ENCODE results near the gene CES2.

The CES2 gene, protein sequence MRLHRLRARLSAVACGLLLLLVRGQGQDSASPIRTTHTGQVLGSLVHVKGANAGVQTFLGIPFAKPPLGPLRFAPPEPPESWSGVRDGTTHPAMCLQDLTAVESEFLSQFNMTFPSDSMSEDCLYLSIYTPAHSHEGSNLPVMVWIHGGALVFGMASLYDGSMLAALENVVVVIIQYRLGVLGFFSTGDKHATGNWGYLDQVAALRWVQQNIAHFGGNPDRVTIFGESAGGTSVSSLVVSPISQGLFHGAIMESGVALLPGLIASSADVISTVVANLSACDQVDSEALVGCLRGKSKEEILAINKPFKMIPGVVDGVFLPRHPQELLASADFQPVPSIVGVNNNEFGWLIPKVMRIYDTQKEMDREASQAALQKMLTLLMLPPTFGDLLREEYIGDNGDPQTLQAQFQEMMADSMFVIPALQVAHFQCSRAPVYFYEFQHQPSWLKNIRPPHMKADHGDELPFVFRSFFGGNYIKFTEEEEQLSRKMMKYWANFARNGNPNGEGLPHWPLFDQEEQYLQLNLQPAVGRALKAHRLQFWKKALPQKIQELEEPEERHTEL

DNA sequence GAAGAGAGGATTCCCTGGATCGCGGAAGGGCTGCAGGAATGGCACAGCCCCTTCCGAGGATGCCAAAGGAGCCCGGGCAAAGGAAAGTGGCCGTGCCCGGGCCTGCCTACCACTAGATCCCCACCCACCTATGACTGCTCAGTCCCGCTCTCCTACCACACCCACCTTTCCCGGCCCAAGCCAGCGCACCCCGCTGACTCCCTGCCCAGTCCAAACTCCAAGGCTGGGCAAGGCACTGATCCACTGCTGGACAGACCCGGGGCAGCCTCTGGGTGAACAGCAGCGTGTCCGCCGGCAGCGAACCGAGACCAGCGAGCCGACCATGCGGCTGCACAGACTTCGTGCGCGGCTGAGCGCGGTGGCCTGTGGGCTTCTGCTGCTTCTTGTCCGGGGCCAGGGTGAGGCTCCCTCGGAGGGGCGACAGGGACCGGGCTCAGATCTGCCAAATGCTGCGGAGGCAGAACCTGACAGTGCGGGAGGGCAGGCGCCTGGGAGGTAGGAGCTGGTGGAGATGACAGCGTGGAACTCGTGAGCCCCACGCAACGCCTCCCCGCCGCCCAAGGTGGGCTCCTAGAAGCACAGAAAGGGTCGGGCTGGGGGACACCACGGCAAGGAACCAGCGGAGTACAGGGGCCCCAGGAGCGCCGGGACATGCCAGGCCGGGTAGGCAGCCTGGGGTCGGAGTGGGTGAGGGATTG is at the start of gene CES2:
CES2 (plus strand) TSS at position 203 of the 698 bp plus-strand sequence; CDS start at position 323, 120 bp downstream.
- TF ChIP-seq, protein P1, sequence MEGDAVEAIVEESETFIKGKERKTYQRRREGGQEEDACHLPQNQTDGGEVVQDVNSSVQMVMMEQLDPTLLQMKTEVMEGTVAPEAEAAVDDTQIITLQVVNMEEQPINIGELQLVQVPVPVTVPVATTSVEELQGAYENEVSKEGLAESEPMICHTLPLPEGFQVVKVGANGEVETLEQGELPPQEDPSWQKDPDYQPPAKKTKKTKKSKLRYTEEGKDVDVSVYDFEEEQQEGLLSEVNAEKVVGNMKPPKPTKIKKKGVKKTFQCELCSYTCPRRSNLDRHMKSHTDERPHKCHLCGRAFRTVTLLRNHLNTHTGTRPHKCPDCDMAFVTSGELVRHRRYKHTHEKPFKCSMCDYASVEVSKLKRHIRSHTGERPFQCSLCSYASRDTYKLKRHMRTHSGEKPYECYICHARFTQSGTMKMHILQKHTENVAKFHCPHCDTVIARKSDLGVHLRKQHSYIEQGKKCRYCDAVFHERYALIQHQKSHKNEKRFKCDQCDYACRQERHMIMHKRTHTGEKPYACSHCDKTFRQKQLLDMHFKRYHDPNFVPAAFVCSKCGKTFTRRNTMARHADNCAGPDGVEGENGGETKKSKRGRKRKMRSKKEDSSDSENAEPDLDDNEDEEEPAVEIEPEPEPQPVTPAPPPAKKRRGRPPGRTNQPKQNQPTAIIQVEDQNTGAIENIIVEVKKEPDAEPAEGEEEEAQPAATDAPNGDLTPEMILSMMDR (IDR thresholded peaks at IDR 0.05; ENCODE audit: insufficient read depth, low read length, poor library complexity, severe bottlenecking) = no peak
- H3K36me3 ChIP-seq (ENCODE audit: control insufficient read depth, insufficient read depth, low read length) = peaks cover 20% of the 10 kb centered on the region
- no peak for DNase-seq (ENCODE audit: extremely low read depth, insufficient read length)
- no peaks in the 10 kb centered on the region for H3K27me3 ChIP-seq (replicated peaks; ENCODE audit: control insufficient read depth, insufficient read depth, low read length)
- H3K4me3 ChIP-seq (replicated peaks; ENCODE audit: low read depth, low read length) = peak within 1 kb of the TSS; percentile 97

DNA sequence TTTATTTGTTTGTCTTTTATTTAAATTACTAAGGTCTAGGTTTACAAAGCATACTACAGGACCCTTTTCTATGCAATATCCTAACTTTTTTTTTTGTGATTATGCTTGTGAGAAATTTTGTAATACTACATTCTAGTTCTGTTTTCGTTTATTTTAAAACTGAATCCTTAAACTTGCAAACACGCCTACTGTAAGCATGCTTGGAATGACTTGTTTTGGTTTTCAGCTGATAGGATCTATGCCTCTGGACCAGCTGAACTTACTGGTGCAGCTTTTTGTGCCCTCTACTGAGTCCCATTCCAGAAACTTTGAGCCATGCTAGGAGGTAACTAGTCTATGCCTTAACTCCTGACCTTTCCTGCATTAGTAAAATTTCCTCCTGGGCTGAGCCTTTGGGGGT is 49.0 kb upstream of the CES2 start:
- TF ChIP-seq, protein P1 (IDR thresholded peaks at IDR 0.05; ENCODE audit: insufficient read depth, low read length, poor library complexity, severe bottlenecking) = no peak
- H3K36me3 ChIP-seq (ENCODE audit: control insufficient read depth, insufficient read depth, low read length) = peaks cover 13% of the 10 kb centered on the region
- H3K27me3 ChIP-seq (replicated peaks; ENCODE audit: control insufficient read depth, insufficient read depth, low read length) = no peaks in the 10 kb centered on the region
- no peak overlapping the region for H3K4me3 ChIP-seq (replicated peaks; ENCODE audit: low read depth, low read length)
- no peak for DNase-seq (ENCODE audit: extremely low read depth, insufficient read length)

DNA sequence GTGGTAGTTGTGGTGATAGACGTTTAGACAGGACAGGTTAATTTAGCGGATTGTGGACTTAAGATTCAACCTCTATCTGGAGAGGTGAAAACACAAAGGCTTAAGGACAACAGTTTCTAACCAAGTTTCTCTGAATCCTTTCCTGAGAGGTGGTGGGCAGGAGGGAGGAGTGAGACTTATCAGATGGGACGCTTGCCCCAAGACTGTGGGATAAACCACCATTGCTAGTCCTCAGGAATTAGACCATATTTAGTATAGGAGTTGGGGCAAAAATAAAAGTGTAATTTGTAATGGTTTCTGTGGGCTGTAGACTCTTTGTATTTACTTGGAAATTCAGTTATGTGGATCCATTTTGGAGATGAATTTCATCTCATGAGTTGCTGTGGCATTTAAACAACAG is 48.4 kb upstream of the CES2 start:
- no peak overlapping the region for H3K4me3 ChIP-seq (replicated peaks; ENCODE audit: low read depth, low read length)
- TF ChIP-seq, protein P1 (IDR thresholded peaks at IDR 0.05; ENCODE audit: insufficient read depth, low read length, poor library complexity, severe bottlenecking) = no peak
- peaks cover 13% of the 10 kb centered on the region for H3K36me3 ChIP-seq (ENCODE audit: control insufficient read depth, insufficient read depth, low read length)
- no peaks in the 10 kb centered on the region for H3K27me3 ChIP-seq (replicated peaks; ENCODE audit: control insufficient read depth, insufficient read depth, low read length)
- DNase-seq (ENCODE audit: extremely low read depth, insufficient read length) = no peak

DNA sequence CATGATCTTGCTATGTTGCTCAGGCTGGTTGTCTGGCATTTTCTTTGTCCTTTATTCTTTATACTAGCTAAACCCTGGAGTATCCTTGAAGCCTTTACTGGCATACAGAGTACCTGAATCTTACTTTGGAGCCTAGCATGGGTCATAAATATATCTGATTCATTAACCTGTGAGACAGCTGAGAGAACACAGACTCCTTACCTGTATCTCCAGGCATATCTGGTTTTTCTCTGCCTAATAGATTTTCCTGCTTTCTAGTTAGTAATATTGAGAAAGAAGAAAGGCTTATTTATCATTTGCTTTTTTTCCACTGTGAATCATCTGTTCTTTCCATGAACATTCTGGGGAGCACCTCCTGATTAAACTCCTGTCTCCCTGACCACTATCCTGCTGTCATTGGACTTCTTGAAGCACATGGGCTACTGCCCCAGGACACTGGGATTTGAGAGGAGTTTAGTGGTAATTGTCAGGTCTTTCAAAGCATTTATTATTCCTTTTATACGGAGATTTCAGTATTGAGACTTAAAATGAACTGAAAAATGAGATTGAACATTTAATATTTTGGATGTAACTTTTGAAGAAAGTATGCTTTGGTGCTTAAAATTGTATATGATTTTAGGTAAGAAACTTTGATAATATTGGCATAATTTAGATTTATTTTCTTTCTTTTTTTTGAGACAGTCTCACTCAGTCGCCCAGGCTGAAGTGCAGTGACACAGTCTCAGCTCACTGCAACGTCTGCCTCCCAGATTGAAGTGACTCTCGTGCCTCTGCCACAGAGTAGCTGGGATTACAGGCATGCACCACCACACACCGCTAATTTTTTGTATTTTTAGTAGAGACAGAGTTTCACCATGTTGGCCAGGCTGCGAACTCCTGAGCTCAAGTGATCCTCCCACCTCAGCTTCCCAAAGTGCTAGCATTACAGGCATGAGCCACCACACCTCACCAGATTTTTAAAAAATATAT is 46.4 kb upstream of the CES2 start:
- TF ChIP-seq, protein P1 (IDR thresholded peaks at IDR 0.05; ENCODE audit: insufficient read depth, low read length, poor library complexity, severe bottlenecking) = no peak
- DNase-seq (ENCODE audit: extremely low read depth, insufficient read length) = no peak
- no peak overlapping the region for H3K4me3 ChIP-seq (replicated peaks; ENCODE audit: low read depth, low read length)
- no peaks in the 10 kb centered on the region for H3K27me3 ChIP-seq (replicated peaks; ENCODE audit: control insufficient read depth, insufficient read depth, low read length)
- H3K36me3 ChIP-seq (ENCODE audit: control insufficient read depth, insufficient read depth, low read length) = peaks cover 13% of the 10 kb centered on the region

DNA sequence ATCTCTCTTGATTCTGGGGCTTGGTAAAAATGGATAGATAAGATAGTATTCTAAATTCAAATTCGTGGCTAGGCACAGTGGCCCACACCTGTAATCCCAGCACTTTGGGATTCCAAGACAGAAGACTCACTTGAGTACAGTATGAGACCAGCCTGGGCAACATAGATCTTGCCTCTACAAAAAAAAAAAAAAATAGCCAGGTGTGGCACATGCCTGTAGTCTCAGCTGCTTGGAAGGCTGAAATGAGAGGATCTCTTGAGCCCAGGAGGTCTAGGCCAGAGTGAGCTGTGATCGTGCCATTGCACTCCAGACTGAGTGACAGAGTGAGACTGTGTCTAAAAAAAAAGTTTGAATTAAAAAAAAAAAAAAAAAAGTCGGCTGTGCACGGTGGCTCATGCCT is 45.7 kb upstream of the CES2 start:
- Histone ChIP-seq H3K36me3 (ENCODE audit: control insufficient read depth, insufficient read depth, low read length) (peaks cover 10% of the 10 kb centered on the region), H3K27me3 (replicated peaks; ENCODE audit: control insufficient read depth, insufficient read depth, low read length) (no peaks in the 10 kb centered on the region), H3K4me3 (replicated peaks; ENCODE audit: low read depth, low read length) (no peak overlapping the region)
- TF ChIP-seq, protein P1 (IDR thresholded peaks at IDR 0.05; ENCODE audit: insufficient read depth, low read length, poor library complexity, severe bottlenecking) = no peak
- DNase-seq (ENCODE audit: extremely low read depth, insufficient read length) = no peak
